HepG2 (cell line): ENCODE data around the gene PARD3.

Experiments
- KDM5B ChIP-seq: sonication (generic); formaldehyde crosslinking; IDR thresholded peaks from 2 replicates; pipeline ENCODE4 v1.4.0; 2020; ENCODE audit warnings: missing genetic modification reagents, mild to moderate bottlenecking, borderline replicate concordance
- POLR2AphosphoS5 ChIP-seq: IDR thresholded peaks from 2 replicates; pipeline ENCODE4 v1.6.1; 2012; ENCODE audit warnings: low read depth, low read length
- TBP ChIP-seq: sonication (generic); formaldehyde crosslinking; IDR thresholded peaks from 2 replicates; pipeline ENCODE4 v1.5.0; 2020; ENCODE audit warnings: missing genetic modification reagents
- ZSCAN29 ChIP-seq: sonication (generic); formaldehyde crosslinking; conservative IDR thresholded peaks from 2 replicates; pipeline ENCODE4 v1.4.0; 2020; ENCODE audit warnings: mild to moderate bottlenecking, missing genetic modification reagents
- TF ChIP-seq, protein P1 (sequence below): sonication (generic); formaldehyde crosslinking; IDR thresholded peaks from 2 replicates; pipeline ENCODE4 v1.5.0; 2020; ENCODE audit warnings: mild to moderate bottlenecking, missing genetic modification reagents, moderate library complexity
- TF ChIP-seq, protein P2 (sequence below): sonication (generic); formaldehyde crosslinking; IDR thresholded peaks from 2 replicates; pipeline ENCODE4 v1.5.0; 2020; ENCODE audit warnings: missing genetic modification reagents

DNA sequence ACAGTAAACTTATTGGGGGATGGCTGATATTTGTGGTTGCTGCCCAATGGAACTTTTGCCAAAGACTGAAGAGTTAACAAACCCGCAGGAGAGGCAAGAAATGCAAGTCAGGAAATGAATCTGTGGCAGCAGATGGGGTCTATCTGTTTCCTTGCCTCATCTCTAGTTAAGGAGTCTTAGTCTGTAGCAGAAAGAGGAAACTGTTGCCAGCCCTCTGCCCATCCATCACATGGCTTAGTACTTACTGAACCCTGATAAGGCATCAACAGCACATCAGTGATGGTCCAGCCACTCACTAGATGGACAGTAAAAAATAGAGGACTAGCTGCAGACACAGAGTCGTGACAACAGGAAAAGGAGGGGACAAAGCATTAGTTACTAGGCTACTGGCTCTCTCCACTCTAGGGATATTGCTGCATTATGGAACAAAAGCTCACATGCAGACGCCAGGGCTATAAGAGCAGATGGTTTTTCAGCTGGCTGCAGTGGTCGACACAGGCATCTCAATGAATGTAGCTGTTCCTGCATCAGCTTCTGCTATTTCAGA lies 614.7 kb downstream of the PARD3 start:
- TF ChIP-seq, protein P1, sequence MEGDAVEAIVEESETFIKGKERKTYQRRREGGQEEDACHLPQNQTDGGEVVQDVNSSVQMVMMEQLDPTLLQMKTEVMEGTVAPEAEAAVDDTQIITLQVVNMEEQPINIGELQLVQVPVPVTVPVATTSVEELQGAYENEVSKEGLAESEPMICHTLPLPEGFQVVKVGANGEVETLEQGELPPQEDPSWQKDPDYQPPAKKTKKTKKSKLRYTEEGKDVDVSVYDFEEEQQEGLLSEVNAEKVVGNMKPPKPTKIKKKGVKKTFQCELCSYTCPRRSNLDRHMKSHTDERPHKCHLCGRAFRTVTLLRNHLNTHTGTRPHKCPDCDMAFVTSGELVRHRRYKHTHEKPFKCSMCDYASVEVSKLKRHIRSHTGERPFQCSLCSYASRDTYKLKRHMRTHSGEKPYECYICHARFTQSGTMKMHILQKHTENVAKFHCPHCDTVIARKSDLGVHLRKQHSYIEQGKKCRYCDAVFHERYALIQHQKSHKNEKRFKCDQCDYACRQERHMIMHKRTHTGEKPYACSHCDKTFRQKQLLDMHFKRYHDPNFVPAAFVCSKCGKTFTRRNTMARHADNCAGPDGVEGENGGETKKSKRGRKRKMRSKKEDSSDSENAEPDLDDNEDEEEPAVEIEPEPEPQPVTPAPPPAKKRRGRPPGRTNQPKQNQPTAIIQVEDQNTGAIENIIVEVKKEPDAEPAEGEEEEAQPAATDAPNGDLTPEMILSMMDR (CRISPR knock-in tag) = no peak
- TF ChIP-seq ZSCAN29 (CRISPR knock-in tag) (no peak), TBP (CRISPR knock-in tag) (no peak), POLR2AphosphoS5 (no peak), KDM5B (CRISPR knock-in tag) (no peak)
- TF ChIP-seq, protein P2, sequence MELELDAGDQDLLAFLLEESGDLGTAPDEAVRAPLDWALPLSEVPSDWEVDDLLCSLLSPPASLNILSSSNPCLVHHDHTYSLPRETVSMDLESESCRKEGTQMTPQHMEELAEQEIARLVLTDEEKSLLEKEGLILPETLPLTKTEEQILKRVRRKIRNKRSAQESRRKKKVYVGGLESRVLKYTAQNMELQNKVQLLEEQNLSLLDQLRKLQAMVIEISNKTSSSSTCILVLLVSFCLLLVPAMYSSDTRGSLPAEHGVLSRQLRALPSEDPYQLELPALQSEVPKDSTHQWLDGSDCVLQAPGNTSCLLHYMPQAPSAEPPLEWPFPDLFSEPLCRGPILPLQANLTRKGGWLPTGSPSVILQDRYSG (CRISPR knock-in tag) = no peak
